ENCODE data around the gene ATF4. TPM values are rescaled to one million over a fixed set of nuclear protein-coding genes. Genes with fewer than 3 reads are reported as not detected.

ATF4 gene
- total and polyA plus RNA-seq, 2 experiments from 2014 or later = 203 to 375 TPM

- Histone ChIP-seq H3K27ac (no peak overlapping the region), H3K27me3 (no peaks in the 10 kb centered on the region), H3K36me3 (no peaks in the 10 kb centered on the region), H3K4me1 (ENCODE audit: low read depth) (peaks cover 7% of the 10 kb centered on the region), H3K9me3 (ENCODE audit: low read depth) (no peaks in the 10 kb centered on the region), H3K4me3 (no peak overlapping the region)
- TF ChIP-seq, protein P1, sequence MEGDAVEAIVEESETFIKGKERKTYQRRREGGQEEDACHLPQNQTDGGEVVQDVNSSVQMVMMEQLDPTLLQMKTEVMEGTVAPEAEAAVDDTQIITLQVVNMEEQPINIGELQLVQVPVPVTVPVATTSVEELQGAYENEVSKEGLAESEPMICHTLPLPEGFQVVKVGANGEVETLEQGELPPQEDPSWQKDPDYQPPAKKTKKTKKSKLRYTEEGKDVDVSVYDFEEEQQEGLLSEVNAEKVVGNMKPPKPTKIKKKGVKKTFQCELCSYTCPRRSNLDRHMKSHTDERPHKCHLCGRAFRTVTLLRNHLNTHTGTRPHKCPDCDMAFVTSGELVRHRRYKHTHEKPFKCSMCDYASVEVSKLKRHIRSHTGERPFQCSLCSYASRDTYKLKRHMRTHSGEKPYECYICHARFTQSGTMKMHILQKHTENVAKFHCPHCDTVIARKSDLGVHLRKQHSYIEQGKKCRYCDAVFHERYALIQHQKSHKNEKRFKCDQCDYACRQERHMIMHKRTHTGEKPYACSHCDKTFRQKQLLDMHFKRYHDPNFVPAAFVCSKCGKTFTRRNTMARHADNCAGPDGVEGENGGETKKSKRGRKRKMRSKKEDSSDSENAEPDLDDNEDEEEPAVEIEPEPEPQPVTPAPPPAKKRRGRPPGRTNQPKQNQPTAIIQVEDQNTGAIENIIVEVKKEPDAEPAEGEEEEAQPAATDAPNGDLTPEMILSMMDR (IDR thresholded peaks at IDR 0.05; ENCODE audit: low read depth, low read length) = no peak
- DNase-seq (ENCODE audit: low read depth in 1 of 2, low spot score in 1 of 2) = no peak
These were observed 13.7 kb downstream of the ATF4 start for GRCh38 chr22:39534092-39534506.

GRCh38 chr22:39534591-39535356 is 14.4 kb downstream of the ATF4 start:
- no peaks in the 10 kb centered on the region for H3K9me3 ChIP-seq (ENCODE audit: low read depth)
- peaks cover 7% of the 10 kb centered on the region for H3K4me1 ChIP-seq (ENCODE audit: low read depth)
- H3K27me3 ChIP-seq = no peaks in the 10 kb centered on the region
- DNase-seq (ENCODE audit: low read depth in 1 of 2, low spot score in 1 of 2) = peak; percentile 81 to 87
- H3K4me3 ChIP-seq = no peak overlapping the region
- no peak overlapping the region for H3K27ac ChIP-seq
- H3K36me3 ChIP-seq = no peaks in the 10 kb centered on the region
- TF ChIP-seq, protein P1 (IDR thresholded peaks at IDR 0.05; ENCODE audit: low read depth, low read length) = peak; percentile 86

- no peaks in the 10 kb centered on the region for H3K9me3 ChIP-seq (ENCODE audit: low read depth)
- no peak for DNase-seq (ENCODE audit: low read depth in 1 of 2, low spot score in 1 of 2)
- H3K4me3 ChIP-seq = no peak overlapping the region
- H3K36me3 ChIP-seq = no peaks in the 10 kb centered on the region
- peaks cover 7% of the 10 kb centered on the region for H3K4me1 ChIP-seq (ENCODE audit: low read depth)
- no peaks in the 10 kb centered on the region for H3K27me3 ChIP-seq
- H3K27ac ChIP-seq = no peak overlapping the region
- TF ChIP-seq, protein P1 (IDR thresholded peaks at IDR 0.05; ENCODE audit: low read depth, low read length) = no peak
These were observed 15.0 kb downstream of the ATF4 start for GRCh38 chr22:39535357-39535725.

- Histone ChIP-seq H3K27me3 (no peaks in the 10 kb centered on the region), H3K4me1 (ENCODE audit: low read depth) (peaks cover 7% of the 10 kb centered on the region), H3K4me3 (no peak overlapping the region), H3K36me3 (no peaks in the 10 kb centered on the region), H3K9me3 (ENCODE audit: low read depth) (no peaks in the 10 kb centered on the region), H3K27ac (no peak overlapping the region)
- no peak for DNase-seq (ENCODE audit: low read depth in 1 of 2, low spot score in 1 of 2)
- TF ChIP-seq, protein P1 (IDR thresholded peaks at IDR 0.05; ENCODE audit: low read depth, low read length) = no peak
These were observed 15.6 kb downstream of the ATF4 start for GRCh38 chr22:39535831-39536449.

DNA sequence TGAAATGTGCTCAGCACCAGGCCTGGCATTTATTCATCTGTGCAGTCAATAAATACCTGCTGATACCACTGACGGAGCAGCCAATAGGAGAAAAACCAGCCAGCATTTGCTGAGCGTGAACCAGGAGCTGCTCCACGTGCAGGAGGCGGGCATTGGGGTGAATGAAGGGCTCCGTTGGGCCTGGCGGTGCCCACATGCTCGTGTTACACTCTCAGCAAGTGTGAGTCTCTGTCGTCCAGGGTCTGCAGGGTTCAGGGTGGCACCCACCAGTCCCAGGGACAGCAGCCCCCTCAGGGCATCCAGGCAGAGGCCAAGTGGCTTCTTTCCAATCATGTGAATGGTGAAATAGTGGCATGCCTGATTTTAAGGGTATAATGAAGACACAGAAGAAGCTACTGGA is 16.3 kb downstream of the ATF4 start:
- Histone ChIP-seq H3K27me3 (no peaks in the 10 kb centered on the region), H3K4me1 (ENCODE audit: low read depth) (peaks cover 1% of the 10 kb centered on the region), H3K4me3 (no peak overlapping the region), H3K27ac (no peak overlapping the region), H3K9me3 (ENCODE audit: low read depth) (no peaks in the 10 kb centered on the region), H3K36me3 (no peaks in the 10 kb centered on the region)
- TF ChIP-seq, protein P1 (IDR thresholded peaks at IDR 0.05; ENCODE audit: low read depth, low read length) = no peak
- no peak for DNase-seq (ENCODE audit: low read depth in 1 of 2, low spot score in 1 of 2)
